ENCODE results near the gene SCRN1.

SCRN1 gene

GRCh38 chr7:30005464-30005863 is 15.9 kb upstream of the SCRN1 start:
- no peak for DNase-seq

GRCh38 chr7:30003098-30003497 is 13.5 kb upstream of the SCRN1 start:
- DNase-seq, result no peak

GRCh38 chr7:30001998-30002397 is 12.4 kb upstream of the SCRN1 start:
- DNase-seq, result peak in 2 of 4 experiments; percentile 16 to 22

- no peak for DNase-seq
These were observed 8.9 kb upstream of the SCRN1 start for GRCh38 chr7:29998489-29998888.

- no peak for DNase-seq
These were observed 6.7 kb upstream of the SCRN1 start for GRCh38 chr7:29996321-29996720.

- DNase-seq, result no peak
These were observed 6.1 kb upstream of the SCRN1 start for GRCh38 chr7:29995652-29996051.

- DNase-seq, result no peak
These were observed 3.5 kb upstream of the SCRN1 start for GRCh38 chr7:29993140-29993539.

GRCh38 chr7:29991937-29992336 is 2.3 kb upstream of the SCRN1 start:
- no peak for DNase-seq

GRCh38 chr7:29990931-29991330 is 1.3 kb upstream of the SCRN1 start:
- DNase-seq, result no peak

- peak; percentile 43 to 76 (median 62) for DNase-seq
These were observed 961 bp downstream of the SCRN1 start for GRCh38 chr7:29988424-29989256.

- DNase-seq, result peak; percentile 35 to 72 (median 50)
These were observed 1.7 kb downstream of the SCRN1 start for GRCh38 chr7:29987811-29988317.

- peak in 2 of 4 experiments; percentile 26 to 40 for DNase-seq
These were observed 2.5 kb downstream of the SCRN1 start for GRCh38 chr7:29987083-29987482.

GRCh38 chr7:29980151-29980550 is 9.4 kb downstream of the SCRN1 start:
- no peak for DNase-seq

- no peak for DNase-seq
These were observed 11.5 kb downstream of the SCRN1 start for GRCh38 chr7:29977886-29978651.

- peak in 3 of 4 experiments; percentile 20 to 64 (median 60) for DNase-seq
These were observed 12.8 kb downstream of the SCRN1 start for GRCh38 chr7:29976673-29977415.

- DNase-seq, result peak in 1 of 4 experiments; percentile 4
These were observed 13.3 kb downstream of the SCRN1 start for GRCh38 chr7:29976266-29976665.

- no peak for DNase-seq
These were observed 14.0 kb downstream of the SCRN1 start for GRCh38 chr7:29975561-29975960.

- no peak for DNase-seq
These were observed 15.3 kb downstream of the SCRN1 start for GRCh38 chr7:29974286-29974685.

GRCh38 chr7:29972315-29972669 is 17.3 kb downstream of the SCRN1 start:
- no peak for DNase-seq

- DNase-seq, result no peak
These were observed 17.9 kb downstream of the SCRN1 start for GRCh38 chr7:29971566-29972314.

GRCh38 chr7:29970158-29970557 is 19.4 kb downstream of the SCRN1 start:
- DNase-seq, result no peak

GRCh38 chr7:29969738-29970137 is 19.9 kb downstream of the SCRN1 start:
- no peak for DNase-seq

Measured in suppressor macrophage (primary cell).